Adrenal gland (tissue), 5 donors: ENCODE measurements around the gene PNN.

ENCODE experiments used
- CTCF ChIP-seq, 6 experiments: fragments of 450-650 bp in 4 of 6; fragments of 200-600 bp in 2 of 6; sonication (generic) in 1 of 6; IDR thresholded peaks; 1 replicate in 5 of 6; 2 replicates in 1 of 6; pipeline versions ENCODE4 v1.5.1 to v1.8.0; 2016 to 2021; ENCODE audit warnings: antibody characterized with exemption in 6 of 6, mild to moderate bottlenecking in 2 of 6, moderate library complexity in 1 of 6
- POLR2A ChIP-seq, 2 donors: fragments of 450-650 bp; IDR thresholded peaks; one replicate each; pipeline ENCODE4 v1.6.1; 2017; ENCODE audit warnings: antibody characterized with exemption in 2 of 2, mild to moderate bottlenecking in 2 of 2, moderate library complexity in 1 of 2
- donor health status: DM: no; HTN: no; CAD: no.

GRCh38 chr14:39138440-39138839 is 36.6 kb upstream of the PNN start:
- TF ChIP-seq POLR2A (IDR thresholded peaks at IDR 0.05): no peak
- TF ChIP-seq CTCF (IDR thresholded peaks at IDR 0.05): no peak
